CD4-positive, alpha-beta T cell (primary cell): Measurements from ENCODE around the gene LINC00305. TPM values are rescaled to one million over a fixed set of nuclear protein-coding genes. Genes with fewer than 3 reads are reported as not detected.

Experiments used
- ATAC-seq: fragments of 200-7000 bp; cut with Tn5 transposase; one replicate; pipeline ENCODE4 v1.10.0; 2022; ENCODE audit warnings: mild to moderate bottlenecking; ENCODE audit not compliant: poor library complexity
- CTCF ChIA-PET: fragments of 350-600 bp; sonication (Branson Sonifier 250); formaldehyde crosslinking; loops from one replicate; lab custom pipeline; 2021; ENCODE audit warnings: antibody characterized with exemption, inconsistent platforms; lab: Charles Lee
- POLR2A ChIA-PET: fragments of 350-600 bp; sonication (Branson Sonifier 250); formaldehyde crosslinking; loops from one replicate; lab custom pipeline; 2021; ENCODE audit warnings: antibody characterized with exemption, inconsistent platforms; lab: Charles Lee
- DNase-seq, 14 experiments: peaks; one replicate each; pipeline ENCODE4 v3.0.0-alpha.2; 2013 to 2020; ENCODE audit warnings: mixed read lengths in 2 of 14
- H3K27ac ChIP-seq, 2 donors: one replicate each; pipeline versions ENCODE4 v1.5.1 to v1.7.0; 2013; ENCODE audit warnings: low read length in 2 of 2, low read depth in 1 of 2, mild to moderate bottlenecking in 1 of 2
- H3K27me3 ChIP-seq, 2 experiments: 1 replicate in 1 of 2; 2 replicates in 1 of 2; pipeline versions ENCODE4 v1.6.1 to v1.7.0; 2013; ENCODE audit warnings: low read length in 2 of 2, control low read depth in 1 of 2, mild to moderate bottlenecking in 1 of 2, moderate library complexity in 1 of 2; ENCODE audit not compliant: insufficient read depth in 2 of 2, control insufficient read depth in 1 of 2
- H3K36me3 ChIP-seq: one replicate; pipeline ENCODE4 v1.6.1; 2013; ENCODE audit warnings: low read length, control low read depth; ENCODE audit not compliant: insufficient read depth
- H3K4me1 ChIP-seq: one replicate; pipeline ENCODE4 v1.6.1; 2013; ENCODE audit warnings: low read length, control low read depth; ENCODE audit not compliant: insufficient read depth
- H3K4me3 ChIP-seq: one replicate; pipeline ENCODE4 v1.5.1; 2013; ENCODE audit warnings: mild to moderate bottlenecking, low read length, moderate library complexity
- H3K9me3 ChIP-seq, 2 experiments: 1 replicate in 1 of 2; 2 replicates in 1 of 2; pipeline versions ENCODE4 v1.6.1 to v1.7.0; 2013; ENCODE audit warnings: low read length in 2 of 2, mild to moderate bottlenecking in 2 of 2, control low read depth in 1 of 2, moderate library complexity in 1 of 2; ENCODE audit not compliant: control insufficient read depth in 1 of 2, insufficient read depth in 1 of 2
- H3K27ac Mint-ChIP-seq: one replicate; pipeline ENCODE4 v1.8.0; 2020; ENCODE audit warnings: mixed read lengths
- H3K27me3 Mint-ChIP-seq: one replicate; pipeline ENCODE4 v1.8.0; 2021; ENCODE audit warnings: mixed read lengths
- H3K36me3 Mint-ChIP-seq: one replicate; pipeline ENCODE4 v1.8.0; 2021; ENCODE audit warnings: low read depth, mixed read lengths
- H3K4me1 Mint-ChIP-seq: one replicate; pipeline ENCODE4 v1.8.0; 2021; ENCODE audit warnings: low read depth, mixed read lengths
- H3K4me3 Mint-ChIP-seq: one replicate; pipeline ENCODE4 v1.8.0; 2020; ENCODE audit warnings: mild to moderate bottlenecking, mixed read lengths
- H3K9me3 Mint-ChIP-seq: one replicate; pipeline ENCODE4 v1.8.0; 2020; ENCODE audit warnings: mixed read lengths
- intact Hi-C, 2 experiments: fragments of 100-400 bp; cut with DNase I in 1 of 2; cut with micrococcal nuclease in 1 of 2; formaldehyde crosslinking; loops; one replicate each; pipeline versions ENCODE4 v1.15.1 to v1.9.0; 2023 to 2025; cut with DNase I, micrococcal nuclease
- total RNA-seq, 174 experiments: library from RNA in 2 of 174; stranded (reverse) in 2 of 174; gene quantifications; one replicate each; pipeline ENCODE4 v1.2.3 and lab custom pipeline; 2021 to 2026
- TF ChIP-seq, protein P1 (sequence below): fragments of 200-600 bp; IDR thresholded peaks from one replicate; pipeline ENCODE4 v1.8.0; 2022; ENCODE audit warnings: antibody characterized with exemption, mild to moderate bottlenecking

Gene LINC00305
- total RNA-seq, 2 experiments from 2014 or later = not detected

DNA sequence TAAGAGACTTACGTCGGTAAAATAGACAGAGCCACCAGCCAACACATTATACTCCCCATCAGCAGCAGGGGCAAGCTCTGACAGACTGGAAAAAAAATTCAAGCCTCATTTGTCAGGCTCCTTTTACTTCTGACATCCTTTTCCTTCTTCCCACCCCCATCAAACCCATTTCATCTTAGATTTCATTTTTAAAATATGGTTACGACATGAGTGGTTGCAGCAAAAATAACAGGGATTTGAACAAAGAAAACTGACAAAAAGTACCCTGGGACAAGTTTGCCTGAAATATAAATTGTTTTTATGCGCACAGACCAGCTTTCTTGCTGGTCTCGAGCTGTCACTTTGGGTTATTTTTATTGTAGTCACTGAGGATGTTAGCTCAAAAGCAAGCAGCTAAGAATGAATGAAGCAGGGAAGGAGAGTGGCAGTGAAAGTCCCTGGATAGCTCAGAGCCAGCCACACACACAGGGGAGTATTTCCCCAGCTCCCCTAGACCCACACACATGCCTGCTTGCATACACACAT lies 30.7 kb upstream of the LINC00305 start:
- Mint-ChIP-seq H3K36me3 (no peaks in the 10 kb centered on the region), H3K27ac (no peak overlapping the region), H3K4me1 (no peaks in the 10 kb centered on the region), H3K9me3 (no peaks in the 10 kb centered on the region), H3K27me3 (peaks cover 9% of the 10 kb centered on the region), H3K4me3 (no peak overlapping the region)
- ChIA-PET POLR2A (no interaction called here), CTCF (no interaction called here)
- H3K9me3 ChIP-seq = no peaks in the 10 kb centered on the region
- no peak overlapping the region for H3K27ac ChIP-seq
- H3K36me3 ChIP-seq = no peaks in the 10 kb centered on the region
- TF ChIP-seq, protein P1, sequence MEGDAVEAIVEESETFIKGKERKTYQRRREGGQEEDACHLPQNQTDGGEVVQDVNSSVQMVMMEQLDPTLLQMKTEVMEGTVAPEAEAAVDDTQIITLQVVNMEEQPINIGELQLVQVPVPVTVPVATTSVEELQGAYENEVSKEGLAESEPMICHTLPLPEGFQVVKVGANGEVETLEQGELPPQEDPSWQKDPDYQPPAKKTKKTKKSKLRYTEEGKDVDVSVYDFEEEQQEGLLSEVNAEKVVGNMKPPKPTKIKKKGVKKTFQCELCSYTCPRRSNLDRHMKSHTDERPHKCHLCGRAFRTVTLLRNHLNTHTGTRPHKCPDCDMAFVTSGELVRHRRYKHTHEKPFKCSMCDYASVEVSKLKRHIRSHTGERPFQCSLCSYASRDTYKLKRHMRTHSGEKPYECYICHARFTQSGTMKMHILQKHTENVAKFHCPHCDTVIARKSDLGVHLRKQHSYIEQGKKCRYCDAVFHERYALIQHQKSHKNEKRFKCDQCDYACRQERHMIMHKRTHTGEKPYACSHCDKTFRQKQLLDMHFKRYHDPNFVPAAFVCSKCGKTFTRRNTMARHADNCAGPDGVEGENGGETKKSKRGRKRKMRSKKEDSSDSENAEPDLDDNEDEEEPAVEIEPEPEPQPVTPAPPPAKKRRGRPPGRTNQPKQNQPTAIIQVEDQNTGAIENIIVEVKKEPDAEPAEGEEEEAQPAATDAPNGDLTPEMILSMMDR = no peak
- H3K4me1 ChIP-seq = no peaks in the 10 kb centered on the region
- DNase-seq = no peak
- no peaks in the 10 kb centered on the region for H3K27me3 ChIP-seq
- H3K4me3 ChIP-seq = no peak overlapping the region
- intact Hi-C loops = no loop called here
- ATAC-seq = no peak

GRCh38 chr18:64178860-64179259 lies 30.0 kb upstream of the LINC00305 start:
- no peaks in the 10 kb centered on the region for H3K36me3 Mint-ChIP-seq
- TF ChIP-seq, protein P1 = no peak
- DNase-seq = no peak
- Histone ChIP-seq H3K27me3 (no peaks in the 10 kb centered on the region), H3K36me3 (no peaks in the 10 kb centered on the region), H3K4me1 (no peaks in the 10 kb centered on the region), H3K4me3 (no peak overlapping the region), H3K27ac (no peak overlapping the region), H3K9me3 (no peaks in the 10 kb centered on the region)
- ChIA-PET POLR2A (no interaction called here), CTCF (no interaction called here)
- H3K9me3 Mint-ChIP-seq = no peaks in the 10 kb centered on the region
- H3K4me3 Mint-ChIP-seq = no peak overlapping the region
- H3K27me3 Mint-ChIP-seq = peaks cover 6% of the 10 kb centered on the region
- H3K27ac Mint-ChIP-seq = no peak overlapping the region
- no peak for ATAC-seq
- H3K4me1 Mint-ChIP-seq = no peaks in the 10 kb centered on the region
- intact Hi-C loops = no loop called here

DNA sequence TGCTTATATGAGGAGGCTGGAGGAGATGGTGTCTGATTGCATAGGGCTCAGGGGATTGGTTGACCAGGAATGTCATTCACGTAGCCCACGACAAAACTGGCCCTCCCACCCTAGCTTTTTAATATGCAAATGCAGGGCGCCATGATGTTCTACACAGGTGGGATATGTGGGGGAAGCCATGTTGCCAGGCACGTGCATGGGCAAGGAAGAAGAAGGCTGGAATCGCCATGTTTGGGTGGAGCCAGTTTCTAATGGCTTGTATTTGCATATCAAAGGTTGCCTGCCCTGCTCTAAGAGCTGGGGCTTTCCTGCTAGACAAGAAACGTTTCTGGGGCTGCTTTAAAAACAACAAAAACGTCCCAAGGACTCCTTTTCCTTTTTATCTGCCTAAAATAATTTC lies 26.5 kb upstream of the LINC00305 start:
- ATAC-seq (no peak), DNase-seq (no peak)
- Histone ChIP-seq H3K27me3 (no peaks in the 10 kb centered on the region), H3K27ac (no peak overlapping the region), H3K4me3 (no peak overlapping the region), H3K9me3 (no peaks in the 10 kb centered on the region), H3K36me3 (no peaks in the 10 kb centered on the region), H3K4me1 (no peaks in the 10 kb centered on the region)
- Mint-ChIP-seq H3K9me3 (peaks cover 2% of the 10 kb centered on the region), H3K27ac (no peak overlapping the region), H3K4me1 (no peaks in the 10 kb centered on the region), H3K4me3 (no peak overlapping the region), H3K36me3 (no peaks in the 10 kb centered on the region), H3K27me3 (no peaks in the 10 kb centered on the region)
- ChIA-PET CTCF (no interaction called here), POLR2A (no interaction called here)
- intact Hi-C loops = no loop called here
- TF ChIP-seq, protein P1 = no peak
